HL-60/S4 treated with phorbol 12-myristate 13-acetate at 8.2 ng/mL for 4 days and 3 days (cell line): ENCODE data around the gene BTBD16.

Experiments
- in situ Hi-C: fragments of 300-500 bp; cut with MboI; formaldehyde crosslinking; loops from 2 replicates; pipeline ENCODE4 v1.15.0; 2022; ENCODE audit warnings: low sequenced_read_pairs

BTBD16 gene

DNA sequence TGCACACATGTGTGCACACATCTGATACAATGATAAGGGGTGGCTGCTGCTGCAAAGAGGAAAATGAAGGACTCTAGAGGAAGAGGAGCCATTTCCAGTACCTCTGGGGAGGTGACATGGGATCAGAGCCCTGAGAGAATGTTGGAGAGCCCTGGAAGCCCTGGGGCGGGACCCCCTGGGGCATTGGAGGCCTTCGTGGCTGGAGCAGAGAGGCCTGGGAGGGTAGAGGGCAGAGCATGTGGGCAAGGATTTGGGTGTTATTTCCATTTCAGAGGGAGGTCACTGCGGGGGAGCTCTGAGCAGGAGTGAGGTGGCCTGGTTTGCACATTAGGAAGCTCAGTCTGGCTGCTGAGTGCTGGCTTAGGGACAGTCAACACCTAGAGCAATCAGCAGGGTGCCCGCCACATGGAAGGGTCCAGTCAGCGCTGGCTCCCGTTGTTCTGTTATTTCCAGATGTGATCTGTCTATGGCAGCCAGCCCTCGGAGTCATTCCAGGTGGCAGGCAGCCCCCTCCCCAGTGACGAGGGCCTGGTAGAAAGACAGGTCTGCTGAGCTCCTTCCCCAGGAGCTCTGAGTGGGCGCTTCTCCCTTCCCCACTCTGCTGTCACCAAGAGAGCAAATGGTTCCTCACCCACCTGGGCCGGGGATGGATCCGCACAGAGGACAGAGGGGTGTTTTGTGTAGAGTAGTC is 24.1 kb upstream of the BTBD16 start:
- in situ Hi-C loops = no loop called here

GRCh38 chr10:122248356-122249302 is 22.5 kb upstream of the BTBD16 start:
- in situ Hi-C loops = no loop called here

DNA sequence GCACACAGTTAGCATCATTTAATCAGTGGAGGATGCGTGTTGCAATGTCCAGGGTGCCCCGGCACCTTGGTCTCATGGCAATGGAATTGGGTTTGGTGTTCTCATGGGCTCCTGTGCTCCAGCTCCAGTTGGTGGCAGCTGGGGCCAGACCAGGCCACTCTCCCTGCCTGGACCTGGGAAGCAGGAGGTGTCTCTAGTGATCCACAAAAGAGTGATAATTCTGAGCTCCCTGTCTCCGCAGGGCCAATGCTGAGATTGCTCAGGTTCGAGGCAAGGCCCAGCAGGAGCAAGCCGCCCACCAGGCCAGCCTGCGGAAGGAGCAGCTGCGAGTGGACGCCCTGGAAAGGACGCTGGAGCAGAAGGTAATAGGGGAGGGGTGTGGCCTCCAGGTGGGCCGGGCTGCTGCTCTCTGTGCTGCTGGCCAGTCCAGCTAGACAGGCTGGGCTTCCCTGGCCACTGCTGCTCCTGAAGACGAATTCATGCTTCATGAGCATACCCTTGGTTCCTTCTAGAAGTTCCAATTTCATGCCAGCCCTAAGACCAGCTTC is 21.7 kb upstream of the BTBD16 start:
- in situ Hi-C loops = no loop called here

- in situ Hi-C loops = no loop called here
Observed at GRCh38 chr10:122249991-122250750, 20.9 kb upstream of the BTBD16 start.

DNA sequence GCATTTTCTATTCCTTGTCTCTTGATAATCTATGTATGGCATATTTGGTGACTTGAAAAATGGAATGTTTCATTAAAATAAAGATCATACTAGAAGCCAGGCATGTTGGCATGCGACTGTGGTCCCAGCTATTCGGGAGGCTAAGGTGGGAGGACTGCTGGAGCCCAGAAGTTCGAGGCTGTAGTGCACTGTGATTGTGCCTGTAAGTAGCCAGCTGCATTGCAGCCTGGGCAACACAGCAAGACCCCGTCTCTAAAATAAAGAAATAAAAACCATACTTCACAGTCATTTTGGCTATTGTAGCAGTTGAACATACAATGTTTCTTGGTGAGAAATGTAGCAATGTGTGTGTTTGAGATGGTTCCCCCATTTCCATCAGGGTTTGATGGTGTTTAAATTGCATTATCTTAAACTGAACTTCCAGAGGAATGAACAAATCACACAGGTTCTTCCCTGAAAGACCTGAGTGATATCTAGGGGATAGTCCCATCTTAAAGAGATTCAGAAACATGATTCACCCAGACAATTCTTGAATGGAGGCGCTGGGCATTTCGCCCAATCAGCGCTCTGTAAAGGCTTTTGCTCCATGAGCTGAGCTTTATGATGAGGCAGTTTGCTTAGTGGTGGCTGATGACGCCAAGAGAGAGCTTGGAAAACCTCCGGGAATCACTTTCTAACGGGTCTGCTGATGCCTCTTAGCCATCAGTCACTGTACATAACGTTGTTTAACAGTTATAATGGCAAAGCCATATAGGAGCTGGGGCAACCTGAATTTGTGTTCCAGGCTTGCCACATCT is 19.4 kb upstream of the BTBD16 start:
- in situ Hi-C loops = no loop called here

DNA sequence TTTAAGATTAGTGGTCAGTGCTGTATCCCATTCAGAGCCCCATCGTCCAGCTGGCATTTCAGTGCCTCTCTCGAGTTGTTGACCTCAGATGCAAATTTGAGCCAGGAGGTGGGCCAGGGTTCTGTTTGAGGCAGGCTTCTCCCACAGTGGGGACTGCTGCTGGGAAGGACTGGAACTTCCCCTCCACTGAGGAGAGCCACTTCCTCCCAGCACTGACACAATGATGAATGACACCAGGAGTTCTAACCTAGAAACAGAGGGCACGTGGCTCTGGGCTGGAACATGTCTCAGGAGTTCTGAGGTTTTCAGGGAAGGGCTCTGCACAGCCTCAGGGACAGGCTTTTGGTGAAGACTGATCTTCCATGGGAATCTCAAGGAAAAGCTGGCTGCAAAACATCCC is 18.3 kb upstream of the BTBD16 start:
- in situ Hi-C loops = no loop called here

DNA sequence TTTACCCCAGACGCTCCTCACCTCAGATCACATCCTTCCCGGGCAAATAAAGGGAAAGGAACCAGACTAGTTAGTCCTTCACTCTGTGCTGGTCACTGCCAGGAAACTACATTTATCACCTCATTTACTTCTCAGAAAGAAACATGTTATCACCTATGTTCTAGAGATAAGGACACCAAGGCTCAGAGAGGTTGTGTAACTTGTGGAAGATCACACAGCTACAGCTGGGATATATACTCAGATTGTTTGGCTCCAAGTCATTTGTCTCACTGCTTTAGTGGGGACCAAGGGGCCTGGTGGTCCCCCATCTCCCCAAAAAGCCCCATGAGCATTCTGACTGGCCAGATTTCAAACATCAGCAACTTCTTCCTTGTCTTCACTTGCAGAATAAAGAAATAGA is 17.5 kb upstream of the BTBD16 start:
- in situ Hi-C loops = no loop called here

DNA sequence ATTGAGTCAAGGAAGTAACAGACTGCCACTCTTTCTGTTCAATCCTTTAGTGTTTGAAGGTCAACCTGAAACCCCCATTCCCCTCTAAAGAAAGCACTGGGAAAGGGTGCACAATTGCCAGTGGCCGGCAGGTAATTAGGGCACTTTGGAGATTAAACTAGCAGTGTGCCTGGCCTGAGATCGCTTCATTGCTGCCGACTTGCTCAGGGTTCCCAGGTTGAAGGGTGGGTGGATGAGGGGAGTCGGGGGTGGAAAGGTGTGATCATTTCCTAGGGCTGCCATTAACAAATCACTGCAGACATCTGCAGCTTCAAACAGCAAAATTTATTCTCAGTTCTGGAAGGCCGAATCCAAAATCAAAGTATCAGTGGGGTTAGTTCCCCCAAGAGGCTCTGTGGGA is 16.3 kb upstream of the BTBD16 start:
- in situ Hi-C loops = no loop called here

DNA sequence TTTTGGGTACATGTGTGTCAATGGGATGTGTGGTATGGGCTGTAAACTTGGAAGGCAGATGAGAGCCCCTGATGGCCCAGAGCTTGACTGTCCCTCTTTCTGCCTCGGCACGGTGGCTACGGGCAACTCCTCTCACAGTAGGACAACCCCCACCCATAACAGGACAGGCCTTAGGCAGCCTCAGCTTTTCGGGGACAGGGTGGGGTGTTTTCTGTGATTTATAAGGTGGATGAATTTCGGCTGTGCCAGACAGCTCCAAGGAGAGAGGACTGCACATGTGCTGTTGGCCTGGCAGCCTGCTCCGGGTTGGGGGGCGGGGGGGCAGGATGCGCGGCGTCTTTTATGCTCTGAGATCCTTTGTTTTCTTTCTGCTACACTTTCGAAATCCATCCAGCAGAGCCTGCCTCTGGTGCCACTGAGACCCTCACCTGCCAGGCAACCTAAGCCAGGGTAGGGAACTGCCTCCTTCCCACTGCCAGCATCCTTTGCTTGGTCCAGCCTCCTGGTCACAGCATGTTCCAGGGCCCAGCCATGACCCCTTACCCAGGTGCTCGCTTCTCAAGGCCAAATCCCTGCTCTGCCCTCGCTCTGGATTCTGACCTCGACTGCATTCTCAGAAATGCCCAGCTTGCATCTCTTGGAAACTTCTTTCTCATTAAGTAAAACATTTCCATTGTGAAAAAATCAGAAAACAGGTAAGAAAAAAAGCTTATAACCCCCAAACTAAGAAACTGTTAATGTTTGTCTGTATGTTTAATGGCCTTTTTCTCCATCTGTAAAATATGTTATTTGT is 15.4 kb upstream of the BTBD16 start:
- in situ Hi-C loops = no loop called here

GRCh38 chr10:122257041-122257440 is 14.1 kb upstream of the BTBD16 start:
- in situ Hi-C loops = no loop called here

DNA sequence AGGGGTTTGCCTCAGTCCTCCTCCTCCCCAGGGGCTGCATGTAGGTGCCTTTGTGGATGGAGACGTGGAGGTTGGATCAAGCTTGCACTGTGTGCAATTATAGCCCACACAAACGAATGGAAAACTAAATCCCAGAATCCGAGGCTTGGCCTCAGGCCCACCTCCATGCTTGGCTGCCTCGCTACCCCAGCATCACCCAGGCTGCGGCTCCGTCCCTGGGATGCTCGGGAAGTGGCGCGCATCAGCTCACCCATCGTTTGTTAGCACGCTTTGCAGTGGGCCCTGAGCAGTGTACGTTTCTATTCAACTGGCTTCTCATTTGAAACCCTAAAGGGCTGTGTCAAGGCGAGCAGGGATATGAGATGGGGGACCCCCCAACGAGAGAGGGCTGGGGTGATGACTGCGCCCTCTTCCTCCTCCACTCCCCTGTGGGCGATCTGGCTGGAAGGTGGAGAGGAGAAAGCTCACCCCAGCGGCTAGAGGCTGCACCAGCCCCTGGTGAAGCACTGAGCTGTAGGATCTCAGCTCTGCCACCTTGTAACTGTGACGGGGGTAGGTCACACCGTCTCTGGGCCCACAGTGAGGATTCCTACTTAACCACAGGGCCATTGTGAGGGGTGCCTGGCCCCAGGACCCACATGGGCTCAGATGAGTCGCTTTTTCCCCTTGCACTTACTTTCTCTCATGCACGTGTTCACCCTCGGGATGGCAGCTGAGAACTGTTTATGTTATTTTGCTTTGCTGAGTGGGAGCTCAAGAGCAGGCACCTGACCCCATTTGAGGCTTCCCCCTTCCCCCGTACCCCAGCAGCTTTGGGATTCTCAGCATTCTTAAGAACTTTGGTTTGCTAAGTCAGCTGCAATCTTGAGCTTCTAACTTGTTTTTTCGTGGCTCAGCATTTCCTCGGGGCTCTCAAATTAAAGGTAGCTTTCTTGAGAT is 12.7 kb upstream of the BTBD16 start:
- in situ Hi-C loops = no loop called here

- in situ Hi-C loops = no loop called here
Observed at GRCh38 chr10:122259075-122259466, 12.0 kb upstream of the BTBD16 start.

DNA sequence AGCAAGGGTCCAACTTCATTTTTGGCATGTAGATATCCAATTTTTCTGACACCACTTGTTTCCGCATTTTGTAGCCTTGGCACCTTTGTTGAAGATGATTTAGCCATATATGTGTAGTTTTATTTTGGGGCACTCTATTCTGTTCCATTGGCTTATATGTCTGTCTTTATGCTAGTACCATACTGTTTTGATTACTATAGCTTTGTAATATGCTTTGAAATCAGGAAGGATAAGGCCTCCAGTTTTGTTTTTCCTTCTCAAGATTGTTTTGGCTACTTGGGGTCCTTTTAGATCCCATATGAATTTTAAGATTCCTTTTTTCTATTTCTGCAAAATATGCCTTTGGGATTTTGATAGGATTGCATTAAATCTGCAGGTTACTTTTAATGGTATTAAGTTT is 9.5 kb upstream of the BTBD16 start:
- in situ Hi-C loops = no loop called here

GRCh38 chr10:122263971-122264370 is 7.1 kb upstream of the BTBD16 start:
- in situ Hi-C loops = no loop called here

DNA sequence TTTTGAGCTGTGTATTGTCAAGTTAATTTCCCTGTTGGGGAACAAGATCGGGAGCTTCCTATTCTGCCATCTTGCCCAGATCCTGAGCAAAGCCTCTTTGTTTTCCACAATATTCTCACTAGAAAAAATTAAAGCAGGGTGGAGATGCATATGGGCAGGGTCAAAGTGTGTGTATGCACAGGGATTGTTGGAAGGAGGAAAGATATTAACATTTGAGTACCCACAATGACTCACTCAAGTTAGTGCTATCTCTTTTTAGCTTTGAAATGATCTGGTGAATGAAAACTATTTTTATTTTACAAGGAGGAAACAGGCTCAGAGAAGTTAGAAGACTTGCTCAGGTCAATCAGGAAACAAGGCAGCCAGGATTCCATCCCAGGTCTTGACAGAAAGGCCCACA is 6.7 kb upstream of the BTBD16 start:
- in situ Hi-C loops = no loop called here

DNA sequence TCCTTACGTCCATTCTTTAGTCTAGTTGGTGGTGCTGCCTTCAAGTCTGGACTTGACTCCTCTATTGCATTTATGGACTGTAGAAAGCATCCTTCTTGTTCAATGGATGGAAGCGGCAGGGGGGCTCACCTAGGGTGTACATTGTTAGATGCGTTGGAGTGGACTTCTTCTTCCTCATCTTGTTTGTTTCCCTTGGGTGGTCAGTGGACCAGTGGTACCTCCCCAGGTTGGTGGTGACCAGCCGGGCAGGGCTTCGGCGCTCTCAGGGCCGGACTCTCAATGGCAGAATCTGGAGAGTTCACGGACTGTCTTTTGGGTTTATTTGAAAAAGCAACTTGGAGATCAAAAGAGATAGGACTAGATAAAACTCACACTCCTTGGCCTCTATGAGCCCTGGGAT is 6.2 kb upstream of the BTBD16 start:
- in situ Hi-C loops = no loop called here

- in situ Hi-C loops = no loop called here
Observed at GRCh38 chr10:122265896-122266295, 5.2 kb upstream of the BTBD16 start.
